ENCODE results near the gene TXNDC15. TPM values are rescaled to one million over a fixed set of nuclear protein-coding genes. Genes with fewer than 3 reads are reported as not detected.
"Not testable (repeated sequence)": the region's sequence is repeated elsewhere in the genome, so short reads cannot be mapped to it uniquely, and the experiment has no call there.

TXNDC15 gene
- total and polyA plus RNA-seq, 2 of the 13 experiments (the other 11 are each of a cell fraction or from before 2014, with no cell fraction given), result 22.2 to 49.9 TPM

DNA sequence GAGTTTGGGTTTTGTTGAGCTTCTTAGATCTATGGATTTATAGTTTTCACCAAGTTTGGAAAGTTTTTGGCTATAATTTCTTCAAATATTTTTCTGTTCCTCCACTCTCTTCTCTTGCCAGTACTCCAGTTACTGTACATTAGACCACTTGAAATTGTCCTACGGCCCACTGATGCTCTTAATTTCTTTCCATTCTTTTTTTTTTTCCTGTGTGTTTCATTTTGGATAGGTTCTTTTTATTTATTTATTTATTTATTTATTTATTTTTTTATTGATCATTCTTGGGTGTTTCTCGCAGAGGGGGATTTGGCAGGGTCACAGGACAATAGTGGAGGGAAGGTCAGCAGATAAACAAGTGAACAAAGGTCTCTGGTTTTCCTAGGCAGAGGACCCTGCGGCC lies 6.8 kb downstream of the TXNDC15 start:
- H3K27ac ChIP-seq (ENCODE audit: extremely low read length, insufficient read depth, low read length); FAIRE-seq; in situ Hi-C loops (cut with HindIII; ENCODE audit: extremely low pct_ligation_motif_present, low pct_unique_long_range_greater_than_20kb); H2AFZ ChIP-seq (ENCODE audit: low read length); H3K4me2 ChIP-seq (ENCODE audit: low read depth, low read length); intact Hi-C loops (cut with micrococcal nuclease; ENCODE audit: unreplicated experiment); ATAC-seq; BruUV-seq (replicated peaks); POLR2A ChIA-PET; H4K20me1 ChIP-seq (ENCODE audit: insufficient read depth, low read length); H3K36me3 ChIP-seq (replicated peaks in 1 of 2; ENCODE audit: control insufficient read depth in 1 of 2, insufficient read depth in 2 of 2, low read length in 2 of 2); H3K27me3 ChIP-seq (ENCODE audit: control insufficient read depth in 1 of 2, insufficient read depth in 2 of 2, low read length in 2 of 2); H3K9ac ChIP-seq (ENCODE audit: insufficient read depth, low read depth, low read length); H3K4me3 ChIP-seq (replicated peaks in 1 of 3; ENCODE audit: insufficient read depth in 1 of 3, low read depth in 2 of 3, low read length in 3 of 3); H3K9me3 ChIP-seq (ENCODE audit: low read length); DNase-seq (ENCODE audit: low spot score); CTCF ChIA-PET (ENCODE audit: low intra/inter-chr PET ratio, low total read pairs): not testable (repeated sequence)
- Histone ChIP-seq H3K4me1 (ENCODE audit: insufficient read depth, low read length) (peaks cover 20% of the 10 kb centered on the region), H3K79me2 (ENCODE audit: insufficient read depth, low read length) (peaks cover 26% of the 10 kb centered on the region)
- 68% methylated on average over 2 of the region's 3 CpGs for WGBS (ENCODE audit: low lambda C conversion rate)

DNA sequence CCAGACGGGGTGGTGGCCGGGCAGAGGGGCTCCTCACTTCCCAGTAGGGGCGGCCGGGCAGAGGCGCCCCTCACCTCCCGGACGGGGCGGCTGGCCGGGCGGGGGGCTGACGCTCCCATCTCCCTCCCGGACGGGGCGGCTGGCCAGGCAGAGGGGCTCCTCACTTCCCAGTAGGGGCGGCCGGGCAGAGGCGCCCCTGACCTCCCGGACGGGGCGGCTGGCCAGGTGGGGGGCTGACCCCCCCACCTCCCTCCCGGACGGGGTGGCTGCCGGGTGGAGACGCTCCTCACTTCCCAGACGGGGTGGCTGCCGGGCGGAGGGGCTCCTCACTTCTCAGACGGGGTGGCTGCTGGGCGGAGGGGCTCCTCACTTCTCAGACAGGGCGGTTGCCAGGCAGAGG lies 7.5 kb downstream of the TXNDC15 start:
- in situ Hi-C loops (cut with HindIII; ENCODE audit: extremely low pct_ligation_motif_present, low pct_unique_long_range_greater_than_20kb); H3K27me3 ChIP-seq (ENCODE audit: control insufficient read depth in 1 of 2, insufficient read depth in 2 of 2, low read length in 2 of 2); DNase-seq (ENCODE audit: low spot score); H3K9ac ChIP-seq (ENCODE audit: insufficient read depth, low read depth, low read length); H3K27ac ChIP-seq (ENCODE audit: extremely low read length, insufficient read depth, low read length); H3K36me3 ChIP-seq (replicated peaks in 1 of 2; ENCODE audit: control insufficient read depth in 1 of 2, insufficient read depth in 2 of 2, low read length in 2 of 2); FAIRE-seq; H4K20me1 ChIP-seq (ENCODE audit: insufficient read depth, low read length); H3K4me2 ChIP-seq (ENCODE audit: low read depth, low read length); CTCF ChIA-PET (ENCODE audit: low intra/inter-chr PET ratio, low total read pairs); H3K4me3 ChIP-seq (replicated peaks in 1 of 3; ENCODE audit: insufficient read depth in 1 of 3, low read depth in 2 of 3, low read length in 3 of 3); BruUV-seq (replicated peaks); ATAC-seq; H3K9me3 ChIP-seq (ENCODE audit: low read length); POLR2A ChIA-PET; intact Hi-C loops (cut with micrococcal nuclease; ENCODE audit: unreplicated experiment); H2AFZ ChIP-seq (ENCODE audit: low read length): not testable (repeated sequence)
- H3K79me2 ChIP-seq (ENCODE audit: insufficient read depth, low read length), result peaks cover 24% of the 10 kb centered on the region
- WGBS (ENCODE audit: low lambda C conversion rate), result no CpG with 5 or more reads among the region's 30 CpGs
- H3K4me1 ChIP-seq (ENCODE audit: insufficient read depth, low read length), result peaks cover 19% of the 10 kb centered on the region

DNA sequence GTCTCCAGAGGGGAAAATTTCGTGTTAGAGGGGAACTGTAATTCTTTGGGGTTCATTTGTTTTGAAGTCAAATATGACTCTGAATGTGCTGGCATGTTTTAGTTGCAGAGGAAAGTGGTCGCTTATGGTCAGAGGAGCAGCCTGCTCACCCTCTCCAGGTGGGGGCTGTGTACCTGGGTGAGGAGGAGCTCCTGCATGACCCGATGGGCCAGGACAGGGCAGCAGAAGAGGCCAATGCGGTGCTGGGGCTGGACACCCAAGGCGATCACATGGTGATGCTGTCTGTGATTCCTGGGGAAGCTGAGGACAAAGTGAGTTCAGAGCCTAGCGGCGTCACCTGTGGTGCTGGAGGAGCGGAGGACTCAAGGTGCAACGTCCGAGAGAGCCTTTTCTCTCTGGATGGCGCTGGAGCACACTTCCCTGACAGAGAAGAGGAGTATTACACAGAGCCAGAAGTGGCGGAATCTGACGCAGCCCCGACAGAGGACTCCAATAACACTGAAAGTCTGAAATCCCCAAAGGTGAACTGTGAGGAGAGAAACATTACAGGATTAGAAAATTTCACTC lies 13.5 kb downstream of the TXNDC15 start:
- no peak for FAIRE-seq
- in situ Hi-C loops (cut with HindIII; ENCODE audit: extremely low pct_ligation_motif_present, low pct_unique_long_range_greater_than_20kb), result no loop called here
- ChIA-PET CTCF (ENCODE audit: low intra/inter-chr PET ratio, low total read pairs) (no interaction called here), POLR2A (no interaction called here)
- H3K27ac ChIP-seq (ENCODE audit: extremely low read length, insufficient read depth, low read length), result no peak overlapping the region
- BruUV-seq (replicated peaks), result no TSS peak
- ATAC-seq, result no peak; the same call in 2 of the 3 replicates
- peaks cover 15% of the 10 kb centered on the region for H3K79me2 ChIP-seq (ENCODE audit: insufficient read depth, low read length)
- H3K4me1 ChIP-seq (ENCODE audit: insufficient read depth, low read length), result peaks cover 7% of the 10 kb centered on the region; the same call in 1 of the 2 replicates
- no peak for DNase-seq (ENCODE audit: low spot score)
- peaks cover 2 to 24% of the 10 kb centered on the region in 2 experiments for H3K36me3 ChIP-seq (replicated peaks in 1 of 2; ENCODE audit: control insufficient read depth in 1 of 2, insufficient read depth in 2 of 2, low read length in 2 of 2)
- H2AFZ ChIP-seq (ENCODE audit: low read length), result no peak overlapping the region
- no peaks in the 10 kb centered on the region for H3K27me3 ChIP-seq (ENCODE audit: control insufficient read depth in 1 of 2, insufficient read depth in 2 of 2, low read length in 2 of 2)
- H3K9ac ChIP-seq (ENCODE audit: insufficient read depth, low read depth, low read length), result no peak overlapping the region
- WGBS (ENCODE audit: low lambda C conversion rate), result 95% methylated on average over 14 of the region's 14 CpGs
- intact Hi-C loops (cut with micrococcal nuclease; ENCODE audit: unreplicated experiment), result no loop called here
- no peak overlapping the region for H3K4me2 ChIP-seq (ENCODE audit: low read depth, low read length)
- no peaks in the 10 kb centered on the region for H4K20me1 ChIP-seq (ENCODE audit: insufficient read depth, low read length)
- H3K9me3 ChIP-seq (ENCODE audit: low read length), result no peaks in the 10 kb centered on the region
- no peak overlapping the region for H3K4me3 ChIP-seq (replicated peaks in 1 of 3; ENCODE audit: insufficient read depth in 1 of 3, low read depth in 2 of 3, low read length in 3 of 3)
- TF ChIP-seq, protein P1, sequence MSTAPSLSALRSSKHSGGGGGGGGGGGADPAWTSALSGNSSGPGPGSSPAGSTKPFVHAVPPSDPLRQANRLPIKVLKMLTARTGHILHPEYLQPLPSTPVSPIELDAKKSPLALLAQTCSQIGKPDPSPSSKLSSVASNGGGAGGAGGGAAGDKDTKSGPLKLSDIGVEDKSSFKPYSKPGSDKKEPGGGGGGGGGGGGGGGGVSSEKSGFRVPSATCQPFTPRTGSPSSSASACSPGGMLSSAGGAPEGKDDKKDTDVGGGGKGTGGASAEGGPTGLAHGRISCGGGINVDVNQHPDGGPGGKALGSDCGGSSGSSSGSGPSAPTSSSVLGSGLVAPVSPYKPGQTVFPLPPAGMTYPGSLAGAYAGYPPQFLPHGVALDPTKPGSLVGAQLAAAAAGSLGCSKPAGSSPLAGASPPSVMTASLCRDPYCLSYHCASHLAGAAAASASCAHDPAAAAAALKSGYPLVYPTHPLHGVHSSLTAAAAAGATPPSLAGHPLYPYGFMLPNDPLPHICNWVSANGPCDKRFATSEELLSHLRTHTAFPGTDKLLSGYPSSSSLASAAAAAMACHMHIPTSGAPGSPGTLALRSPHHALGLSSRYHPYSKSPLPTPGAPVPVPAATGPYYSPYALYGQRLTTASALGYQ (CRISPR knock-in tag; IDR thresholded peaks at IDR 0.05), result no peak
- TF ChIP-seq, protein P2, sequence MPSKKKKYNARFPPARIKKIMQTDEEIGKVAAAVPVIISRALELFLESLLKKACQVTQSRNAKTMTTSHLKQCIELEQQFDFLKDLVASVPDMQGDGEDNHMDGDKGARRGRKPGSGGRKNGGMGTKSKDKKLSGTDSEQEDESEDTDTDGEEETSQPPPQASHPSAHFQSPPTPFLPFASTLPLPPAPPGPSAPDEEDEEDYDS (CRISPR knock-in tag; IDR thresholded peaks at IDR 0.05), result no peak
- TF ChIP-seq HNRNPK (IDR thresholded peaks at IDR 0.05; ENCODE audit: low read depth, low read length, poor library complexity, severe bottlenecking), result no peak
- TF ChIP-seq, protein P3, sequence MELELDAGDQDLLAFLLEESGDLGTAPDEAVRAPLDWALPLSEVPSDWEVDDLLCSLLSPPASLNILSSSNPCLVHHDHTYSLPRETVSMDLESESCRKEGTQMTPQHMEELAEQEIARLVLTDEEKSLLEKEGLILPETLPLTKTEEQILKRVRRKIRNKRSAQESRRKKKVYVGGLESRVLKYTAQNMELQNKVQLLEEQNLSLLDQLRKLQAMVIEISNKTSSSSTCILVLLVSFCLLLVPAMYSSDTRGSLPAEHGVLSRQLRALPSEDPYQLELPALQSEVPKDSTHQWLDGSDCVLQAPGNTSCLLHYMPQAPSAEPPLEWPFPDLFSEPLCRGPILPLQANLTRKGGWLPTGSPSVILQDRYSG (CRISPR knock-in tag; IDR thresholded peaks at IDR 0.05), result no peak
- TF ChIP-seq JDP2 (CRISPR knock-in tag; IDR thresholded peaks at IDR 0.05; ENCODE audit: borderline replicate concordance), result no peak

Measured in HepG2 (cell line).